H1 (cell line): ENCODE data around the gene PPP1R18. TPM values are rescaled to one million over a fixed set of nuclear protein-coding genes. Genes with fewer than 3 reads are reported as not detected.

Experiments
- CTCF ChIA-PET: fragments of 300-600 bp; sonication (Branson Sonifier 250); formaldehyde crosslinking; loops from one replicate; lab custom pipeline; 2021; ENCODE audit not compliant: partially characterized antibody; lab: Charles Lee
- POLR2A ChIA-PET: fragments of 300-600 bp; sonication (Branson Sonifier 250); formaldehyde crosslinking; loops from one replicate; lab custom pipeline; 2021; ENCODE audit warnings: inconsistent platforms; ENCODE audit not compliant: partially characterized antibody; lab: Charles Lee
- DNase-seq, 2 experiments: peaks; one replicate each; pipeline versions ENCODE4 v3.0.0 to v3.0.0-alpha.2; 2010 to 2022; ENCODE audit warnings: low spot score in 2 of 2, low read depth in 1 of 2, mixed read lengths in 1 of 2
- FAIRE-seq: peaks from 2 replicates; lab custom pipeline; 2011; peaks lifted over from hg19 to GRCh38; lab: Jason Lieb, UNC
- H2AFZ ChIP-seq: 2 replicates; pipeline ENCODE4 v1.8.1; 2012; ENCODE audit warnings: low read length, inconsistent platforms
- H2AK5ac ChIP-seq: 2 replicates; pipeline ENCODE4 v1.6.1; 2013; ENCODE audit warnings: low read depth, low read length
- H2BK120ac ChIP-seq: replicated peaks from 2 replicates; pipeline ENCODE3; 2013; ENCODE audit warnings: low read depth, low read length, inconsistent platforms
- H2BK12ac ChIP-seq: 2 replicates; pipeline ENCODE4 v1.6.1; 2013; ENCODE audit warnings: low read depth, low read length
- H2BK15ac ChIP-seq: 2 replicates; pipeline ENCODE4 v1.6.1; 2013; ENCODE audit warnings: low read length
- H2BK20ac ChIP-seq: 2 replicates; pipeline ENCODE4 v1.6.1; 2013; ENCODE audit warnings: low read length
- H2BK5ac ChIP-seq: 2 replicates; pipeline ENCODE4 v1.6.1; 2013; ENCODE audit warnings: low read depth, low read length
- H3K14ac ChIP-seq: 2 replicates; pipeline ENCODE4 v1.6.1; 2013; ENCODE audit warnings: inconsistent platforms; ENCODE audit not compliant: insufficient read length
- H3K18ac ChIP-seq: 2 replicates; pipeline ENCODE4 v1.6.1; 2013; ENCODE audit warnings: low read length; ENCODE audit errors: extremely low read depth
- H3K23ac ChIP-seq: 2 replicates; pipeline ENCODE4 v1.6.1; 2013; ENCODE audit warnings: inconsistent platforms; ENCODE audit not compliant: insufficient read length
- H3K23me2 ChIP-seq: 2 replicates; pipeline ENCODE4 v1.6.1; 2013; ENCODE audit warnings: low read depth, low read length
- H3K27ac ChIP-seq: 2 replicates; pipeline ENCODE4 v1.6.1; 2011; ENCODE audit warnings: low read depth, low read length, inconsistent platforms
- H3K27me3 ChIP-seq, 4 experiments: replicated peaks in 1 of 4; 1 replicate in 1 of 4; 2 replicates in 3 of 4; pipeline versions ENCODE4 v1.6.1 to v1.8.1; 2011 to 2013; ENCODE audit warnings: low read length in 3 of 4, mild to moderate bottlenecking in 3 of 4, inconsistent platforms in 2 of 4, mixed read lengths in 2 of 4, moderate library complexity in 1 of 4; ENCODE audit not compliant: control insufficient read depth in 3 of 4, insufficient read depth in 3 of 4; ENCODE audit errors: extremely low read depth in 1 of 4
- H3K36me3 ChIP-seq, 4 experiments: 2 replicates each; pipeline versions ENCODE4 v1.6.1 to v1.8.1; 2011 to 2013; ENCODE audit warnings: mild to moderate bottlenecking in 4 of 4, low read length in 3 of 4, moderate library complexity in 2 of 4, control low read depth in 1 of 4, inconsistent platforms in 1 of 4; ENCODE audit not compliant: insufficient read depth in 4 of 4, control insufficient read depth in 2 of 4
- H3K4ac ChIP-seq: replicated peaks from 2 replicates; pipeline ENCODE3; 2013; ENCODE audit warnings: low read length, low read depth, mixed read lengths, inconsistent platforms; ENCODE audit not compliant: insufficient read length
- H3K4me1 ChIP-seq, 4 experiments: replicated peaks in 1 of 4; 1 replicate in 1 of 4; 2 replicates in 3 of 4; pipeline versions ENCODE4 v1.6.1 to v1.8.1; 2011 to 2013; ENCODE audit warnings: low read length in 3 of 4, inconsistent platforms in 2 of 4, mixed read lengths in 1 of 4; ENCODE audit not compliant: insufficient read depth in 4 of 4, control insufficient read depth in 3 of 4
- H3K4me2 ChIP-seq, 2 experiments: 2 replicates each; pipeline versions ENCODE4 v1.6.1 to v1.8.1; 2011 to 2013; ENCODE audit warnings: low read depth in 2 of 2, low read length in 2 of 2, control low read depth in 1 of 2, inconsistent platforms in 1 of 2, mild to moderate bottlenecking in 1 of 2; ENCODE audit not compliant: insufficient read depth in 1 of 2
- H3K4me3 ChIP-seq, 4 experiments: fragments of 200-600, 300-600 bp in 1 of 4; sonication (generic), shearing (Covaris generic), sonication (Bioruptor Twin) in 1 of 4; 2 replicates each; pipeline versions ENCODE4 v1.5.1 to v1.8.1; 2011 to 2016; ENCODE audit warnings: low read length in 4 of 4, low read depth in 3 of 4, control low read depth in 2 of 4, inconsistent platforms in 2 of 4, mild to moderate bottlenecking in 2 of 4, mixed read lengths in 1 of 4, moderate library complexity in 1 of 4; ENCODE audit not compliant: insufficient read depth in 2 of 4; ENCODE audit errors: extremely low read depth in 1 of 4
- H3K56ac ChIP-seq: replicated peaks from 2 replicates; pipeline ENCODE3; 2013; ENCODE audit warnings: low read depth, mild to moderate bottlenecking, mixed read lengths, low read length, inconsistent platforms; ENCODE audit not compliant: insufficient read length
- H3K79me1 ChIP-seq: 2 replicates; pipeline ENCODE4 v1.6.1; 2013; ENCODE audit warnings: low read depth, low read length, control low read depth
- H3K79me2 ChIP-seq, 2 experiments: 2 replicates each; pipeline versions ENCODE4 v1.6.1 to v1.8.1; 2012 to 2013; ENCODE audit warnings: low read length in 2 of 2, mild to moderate bottlenecking in 2 of 2, inconsistent platforms in 1 of 2; ENCODE audit not compliant: insufficient read depth in 2 of 2, control insufficient read depth in 1 of 2
- H3K9ac ChIP-seq, 4 experiments: replicated peaks in 1 of 4; 1 replicate in 1 of 4; 2 replicates in 3 of 4; pipeline versions ENCODE4 v1.6.1 to v1.8.1; 2011 to 2013; ENCODE audit warnings: low read depth in 3 of 4, low read length in 3 of 4, control low read depth in 2 of 4, mild to moderate bottlenecking in 2 of 4, moderate library complexity in 2 of 4, inconsistent platforms in 1 of 4; ENCODE audit errors: extremely low read depth in 1 of 4
- H3K9me3 ChIP-seq, 2 experiments: 2 replicates each; pipeline versions ENCODE4 v1.6.1 to v1.8.1; 2012 to 2013; ENCODE audit warnings: mild to moderate bottlenecking in 2 of 2, moderate library complexity in 2 of 2, control low read depth in 1 of 2, inconsistent platforms in 1 of 2, low read depth in 1 of 2, low read length in 1 of 2, mixed read lengths in 1 of 2; ENCODE audit not compliant: insufficient read depth in 2 of 2
- H4K20me1 ChIP-seq, 2 experiments: replicated peaks in 1 of 2; 2 replicates each; pipeline versions ENCODE3 to v1.8.1; 2011 to 2013; ENCODE audit warnings: inconsistent platforms in 2 of 2, low read length in 2 of 2, mild to moderate bottlenecking in 1 of 2; ENCODE audit not compliant: insufficient read depth in 2 of 2, control insufficient read depth in 1 of 2
- H4K5ac ChIP-seq: 2 replicates; pipeline ENCODE4 v1.6.1; 2013; ENCODE audit warnings: low read length, low read depth, mixed read lengths, inconsistent platforms; ENCODE audit not compliant: insufficient read length
- H4K8ac ChIP-seq: 2 replicates; pipeline ENCODE4 v1.8.0; 2013; ENCODE audit warnings: mild to moderate bottlenecking, moderate library complexity, low read length, inconsistent platforms; ENCODE audit not compliant: insufficient read depth; ENCODE audit errors: extremely low read depth
- H4K91ac ChIP-seq: replicated peaks from 2 replicates; pipeline ENCODE3; 2013; ENCODE audit warnings: low read length, mixed read lengths, inconsistent platforms; ENCODE audit not compliant: insufficient read length
- BCL11A ChIP-seq, 2 experiments: IDR thresholded peaks; one replicate each; pipeline ENCODE4 v1.6.1; 2011; ENCODE audit warnings: low read depth in 2 of 2, low read length in 2 of 2, mild to moderate bottlenecking in 2 of 2
- CTBP2 ChIP-seq: IDR thresholded peaks from 2 replicates; pipeline ENCODE4 v1.7.0; 2011; ENCODE audit warnings: borderline replicate concordance, mild to moderate bottlenecking, moderate library complexity, mixed read lengths, low read length; ENCODE audit not compliant: insufficient read depth, insufficient read length
- WGBS, 2 experiments: shearing (Covaris generic) in 1 of 2; methylation state at CpG; one replicate each; pipeline versions ENCODE4 v1.1.6 to v1.1.7; 2013 to 2015; ENCODE audit warnings: low lambda C conversion rate in 2 of 2, mixed read lengths in 2 of 2, inconsistent platforms in 1 of 2, low coverage in 1 of 2, missing lambda C conversion rate in 1 of 2; ENCODE audit not compliant: insufficient replicate concordance in 2 of 2, insufficient coverage in 1 of 2, insufficient read length in 1 of 2; ENCODE audit errors: extremely low coverage in 1 of 2, missing lambda C conversion rate in 1 of 2; 5-methylcytosine and 5-hydroxymethylcytosine counted together
- polyA plus RNA-seq, 7 experiments: library from polyadenylated mRNA; depleted of rRNA in 3 of 7; stranded (reverse) in 5 of 7; unstranded in 2 of 7; fragments of >200 nt in 5 of 7; fragments of 200-250 nt in 2 of 7; gene quantifications; 1 replicate in 5 of 7; 2 replicates in 1 of 7; 4 replicates in 1 of 7; pipeline versions ENCODE4 v1.2.1 to v1.2.3, GENCODE V29; 2011 to 2013; ENCODE audit warnings: missing spikeins in 2 of 7, mixed read lengths in 2 of 7
- total RNA-seq: library from RNA; stranded (reverse); fragmentation: NEBNext Ultra II Directional; extraction: Animal tissue kit (Norgen Biotek cat#: 25700); gene quantifications from 2 replicates; pipeline ENCODE4 v1.2.1, GENCODE V29; 2021

PPP1R18 gene
- total and polyA plus RNA-seq, 2 of the 8 experiments (the other 6 are each of a cell fraction or from before 2014, with no cell fraction given) = 25.1 to 29.1 TPM

DNA sequence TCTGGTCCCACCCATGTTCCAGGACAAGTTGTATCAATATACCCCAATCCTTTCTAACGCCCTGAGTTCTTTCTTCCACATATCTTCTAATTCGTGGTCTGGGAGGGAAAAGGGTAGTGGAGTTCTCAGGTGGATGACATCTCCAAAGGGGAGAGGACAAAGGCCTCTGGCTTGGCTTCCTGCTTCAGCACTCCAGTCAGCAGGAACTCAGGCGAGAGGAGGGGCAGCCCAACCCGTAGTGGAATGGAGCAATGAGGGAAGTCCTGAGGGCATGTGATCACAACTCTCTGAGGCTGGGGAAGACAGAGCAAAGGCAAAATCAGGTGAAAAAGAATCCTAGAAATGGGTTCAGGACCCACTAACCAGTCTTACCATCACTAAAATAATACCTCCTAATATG, 13.9 kb upstream of the PPP1R18 start:
- H3K4ac ChIP-seq = no peak overlapping the region
- no peak overlapping the region for H3K18ac ChIP-seq
- no peaks in the 10 kb centered on the region for H3K4me1 ChIP-seq
- H3K56ac ChIP-seq = no peak overlapping the region
- no peak overlapping the region for H2BK15ac ChIP-seq
- H3K27me3 ChIP-seq = no peaks in the 10 kb centered on the region
- H3K36me3 ChIP-seq = peaks cover 5 to 28% (median 11%) of the 10 kb centered on the region in 4 experiments; a peak in 6 of 8 replicates
- DNase-seq (no peak), FAIRE-seq (no peak)
- no peak overlapping the region for H4K8ac ChIP-seq
- no peak overlapping the region for H3K23ac ChIP-seq
- H3K79me1 ChIP-seq = no peaks in the 10 kb centered on the region
- H3K9me3 ChIP-seq = no peaks in the 10 kb centered on the region
- H2AK5ac ChIP-seq = no peak overlapping the region
- no peak overlapping the region for H3K4me2 ChIP-seq
- no peaks in the 10 kb centered on the region for H3K23me2 ChIP-seq
- no peak overlapping the region for H2AFZ ChIP-seq
- H4K5ac ChIP-seq = no peak overlapping the region
- WGBS, 2 experiments = 81% methylated on average over 4 of the region's 4 CpGs; no CpG with 5 or more reads in 1 of the 2 experiments
- TF ChIP-seq CTBP2 (no peak), BCL11A (IDR thresholded peaks at IDR 0.05; ENCODE audit: low read depth in 2 of 2, low read length in 2 of 2) (no peak)
- no peak overlapping the region for H2BK120ac ChIP-seq
- H2BK20ac ChIP-seq = no peak overlapping the region
- H3K79me2 ChIP-seq = no peaks in the 10 kb centered on the region
- POLR2A ChIA-PET = interaction anchor here (0.6 to 35.9 kb wide), 5 partner anchors 0 to 445 kb away, joined by 4 to 732 read pairs (median 5); partner anchors contain the start of genes MDC1, NRM and TUBB
- H3K9ac ChIP-seq = no peak overlapping the region
- H3K14ac ChIP-seq = no peak overlapping the region
- H2BK12ac ChIP-seq = no peak overlapping the region
- H2BK5ac ChIP-seq = no peak overlapping the region
- CTCF ChIA-PET = interaction anchor here (0.7 to 2.4 kb wide), 4 partner anchors 9 to 111 kb away, joined by 3 to 16 read pairs (median 6); no protein-coding TSS in a partner anchor
- H3K4me3 ChIP-seq = no peak overlapping the region
- no peak overlapping the region for H4K91ac ChIP-seq
- H4K20me1 ChIP-seq = peaks cover 3% of the 10 kb centered on the region in 2 experiments
- H3K27ac ChIP-seq = no peak overlapping the region
